ENCODE data around the gene ZNF385B.
"Not testable (repeated sequence)": the region's sequence is repeated elsewhere in the genome, so short reads cannot be mapped to it uniquely, and the experiment has no call there.

ZNF385B gene

GRCh38 chr2:179800776-179801175, 60.6 kb downstream of the ZNF385B start:
- no peak for DNase-seq

DNA sequence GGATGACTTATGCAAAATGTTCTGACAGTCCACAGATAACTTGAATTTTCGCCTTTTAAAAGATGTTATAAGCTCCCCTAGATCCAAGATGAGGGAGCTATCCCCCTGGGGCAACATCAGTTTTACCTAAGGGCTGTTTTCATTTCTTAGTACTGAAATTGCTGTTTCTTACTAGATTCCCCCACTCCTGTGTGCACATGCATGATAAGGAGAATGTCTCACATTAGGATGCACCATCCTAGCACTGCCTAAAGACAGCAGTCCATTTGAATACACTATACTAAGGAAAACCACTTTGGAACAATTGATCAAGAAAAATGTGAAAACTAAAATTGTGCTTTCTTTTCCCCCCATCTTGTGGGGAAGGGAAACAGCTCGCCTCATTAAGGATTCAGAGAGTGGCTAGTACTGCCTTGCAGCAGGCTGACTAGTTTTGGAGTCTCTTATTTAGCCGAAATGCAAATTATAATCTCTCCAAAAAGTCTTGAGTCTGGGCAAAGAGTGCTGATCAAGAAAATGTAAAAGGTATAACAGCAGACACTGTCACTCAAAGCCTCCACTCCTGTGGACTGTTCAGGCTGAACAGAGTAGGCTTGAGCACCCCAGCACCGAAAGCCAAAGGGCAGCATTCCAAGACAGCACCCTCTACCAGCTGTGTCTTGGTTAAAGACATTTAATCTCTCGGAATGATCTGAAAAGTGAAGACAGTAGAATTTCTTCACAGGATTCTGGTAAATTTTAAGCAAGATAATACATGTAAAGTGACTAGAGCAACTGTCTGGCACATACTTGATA, 65.0 kb downstream of the ZNF385B start:
- DNase-seq, result no peak

GRCh38 chr2:179793902-179794301, 67.5 kb downstream of the ZNF385B start:
- DNase-seq, result no peak

DNA sequence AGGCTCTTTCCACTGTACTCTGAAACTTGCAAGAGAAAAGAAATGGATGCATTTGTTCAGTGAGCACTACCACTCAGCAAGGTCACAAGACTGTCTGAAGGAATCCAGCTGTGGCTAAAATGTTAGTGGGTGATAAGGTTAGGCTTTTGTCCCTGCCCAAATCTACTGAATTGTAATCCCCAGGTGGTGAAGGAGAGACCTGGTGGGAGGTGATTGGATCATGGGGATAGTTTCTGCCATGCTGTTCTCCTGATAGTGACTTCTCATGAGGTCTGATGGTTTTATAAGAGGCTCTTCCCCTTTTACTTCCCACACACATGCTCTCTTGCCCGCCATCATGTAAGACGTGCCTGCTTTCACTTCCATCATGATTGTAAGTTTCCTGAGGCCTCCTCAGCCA, 68.2 kb downstream of the ZNF385B start:
- no peak for DNase-seq

- no peak for DNase-seq
Observed at GRCh38 chr2:179790235-179791217, 70.9 kb downstream of the ZNF385B start.

GRCh38 chr2:179788104-179788503, 73.3 kb downstream of the ZNF385B start:
- DNase-seq, result no peak

- no peak for DNase-seq
Observed at GRCh38 chr2:179787601-179788000, 73.8 kb downstream of the ZNF385B start.

DNA sequence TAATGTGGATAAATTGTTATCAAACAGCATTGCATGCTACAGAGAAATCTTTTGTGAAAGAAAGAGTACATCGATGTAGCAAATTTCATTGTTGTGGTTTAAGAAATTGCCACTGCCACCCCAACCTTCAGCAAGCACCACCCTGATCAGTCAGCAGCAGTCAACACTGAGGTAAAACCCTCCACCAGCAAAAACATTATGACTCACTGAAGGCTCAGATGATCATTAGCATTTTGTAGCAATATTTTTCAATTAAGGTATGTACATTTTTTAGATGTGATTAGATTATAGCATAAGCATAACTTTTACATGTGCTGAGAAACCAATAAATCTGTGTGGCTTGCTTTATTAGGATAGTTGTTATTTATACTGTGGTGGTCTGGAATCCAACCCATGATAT, 75.5 kb downstream of the ZNF385B start:
- no peak for DNase-seq

GRCh38 chr2:179782346-179782745, 79.1 kb downstream of the ZNF385B start:
- not testable (repeated sequence) for DNase-seq

- no peak for DNase-seq
Observed at GRCh38 chr2:179773986-179774385, 87.4 kb downstream of the ZNF385B start.

DNA sequence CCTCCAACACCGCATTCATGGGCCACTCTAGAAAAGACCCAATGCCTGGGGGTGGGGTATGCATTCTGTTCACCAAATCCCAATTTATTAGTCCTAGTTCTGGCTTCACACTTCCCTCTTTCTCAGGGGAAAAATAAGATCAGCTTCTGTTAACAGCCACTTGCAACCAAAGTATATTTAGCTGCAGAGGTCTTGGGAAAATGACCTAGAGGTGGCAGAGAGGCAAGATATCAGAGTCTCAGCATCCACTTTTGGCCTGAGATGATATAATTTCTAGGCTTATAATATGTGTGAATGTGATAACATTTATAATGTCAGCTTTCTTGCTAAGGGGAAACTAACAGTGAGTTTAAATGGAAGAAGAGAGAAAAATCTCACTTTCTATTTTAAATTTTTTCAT, 89.1 kb downstream of the ZNF385B start:
- DNase-seq, result no peak

DNA sequence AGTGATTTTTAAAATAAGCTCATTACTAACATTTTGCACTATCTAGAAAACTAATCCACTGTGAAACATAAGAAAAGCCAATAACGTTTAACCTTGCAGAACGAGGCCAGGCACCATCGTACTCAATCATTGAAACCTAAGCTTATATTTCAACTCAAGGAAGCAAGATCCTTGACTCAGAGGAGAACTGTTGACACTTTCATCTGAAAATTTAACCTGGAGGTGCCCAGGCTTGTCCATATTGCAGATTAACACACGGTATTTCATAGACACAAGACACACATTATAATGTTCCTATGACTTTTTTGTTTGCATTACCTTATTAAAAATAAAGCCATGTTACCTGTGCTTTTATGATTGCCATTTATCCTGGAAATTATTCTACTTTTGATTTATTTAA, 89.6 kb downstream of the ZNF385B start:
- DNase-seq, result no peak

GRCh38 chr2:179770029-179770428, 91.4 kb downstream of the ZNF385B start:
- DNase-seq, result no peak

DNA sequence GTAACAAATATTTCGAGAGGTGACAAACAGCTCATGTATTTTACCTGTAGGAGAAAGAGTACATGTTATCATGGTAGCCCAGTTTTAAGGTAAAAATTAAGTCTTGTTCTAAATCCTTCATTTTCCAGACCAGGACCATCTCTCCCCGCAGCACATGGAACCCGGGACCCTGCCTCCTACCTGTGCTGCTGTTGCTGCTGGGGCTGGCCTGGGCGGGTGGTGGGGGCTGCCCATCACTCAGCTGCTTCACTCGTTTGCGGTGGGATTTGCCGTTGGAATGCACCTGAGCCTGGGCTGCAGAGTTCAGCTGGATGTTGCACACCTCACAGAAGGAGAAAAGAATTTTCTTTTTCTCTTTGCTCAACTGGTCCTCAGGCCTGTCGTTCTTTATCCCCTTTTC, 92.1 kb downstream of the ZNF385B start:
- DNase-seq, result no peak

DNA sequence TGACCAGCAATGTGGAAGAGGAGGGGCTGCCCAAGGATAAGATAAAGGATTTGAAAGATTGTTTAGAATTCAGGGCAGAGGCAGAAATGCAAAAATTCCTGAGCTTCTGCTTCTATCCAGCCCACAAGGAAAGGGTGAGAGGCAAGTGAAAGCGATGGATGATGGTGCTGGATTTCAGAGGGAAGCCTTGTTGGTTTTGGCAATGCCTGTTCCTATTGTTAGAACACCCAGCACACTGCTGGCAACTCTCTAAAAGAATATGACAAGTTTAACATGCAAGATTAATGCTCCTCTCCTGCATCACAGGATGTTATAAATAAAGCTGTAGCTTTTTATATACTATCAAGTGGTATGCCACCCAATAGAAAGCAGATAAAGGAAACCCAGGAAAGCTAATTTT, 92.6 kb downstream of the ZNF385B start:
- DNase-seq, result no peak

DNA sequence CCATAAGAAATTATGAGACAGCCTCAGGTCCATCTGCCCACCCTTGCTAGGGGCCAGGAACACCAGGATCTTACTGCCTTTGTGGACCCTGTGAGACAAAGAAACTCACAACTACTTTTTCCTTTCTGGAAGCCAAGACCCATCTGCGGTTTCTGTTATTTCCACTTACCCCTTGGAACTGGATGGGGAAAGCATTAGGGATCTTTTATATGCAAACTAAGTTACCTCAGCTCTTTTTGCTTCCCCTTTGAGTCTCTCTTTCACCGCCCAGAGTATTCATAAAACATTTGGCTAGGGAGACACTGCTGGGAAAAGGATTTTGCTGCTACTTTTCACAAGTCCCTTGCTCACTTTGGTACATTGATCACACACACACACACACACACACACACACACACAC, 95.7 kb downstream of the ZNF385B start:
- DNase-seq, result no peak

DNA sequence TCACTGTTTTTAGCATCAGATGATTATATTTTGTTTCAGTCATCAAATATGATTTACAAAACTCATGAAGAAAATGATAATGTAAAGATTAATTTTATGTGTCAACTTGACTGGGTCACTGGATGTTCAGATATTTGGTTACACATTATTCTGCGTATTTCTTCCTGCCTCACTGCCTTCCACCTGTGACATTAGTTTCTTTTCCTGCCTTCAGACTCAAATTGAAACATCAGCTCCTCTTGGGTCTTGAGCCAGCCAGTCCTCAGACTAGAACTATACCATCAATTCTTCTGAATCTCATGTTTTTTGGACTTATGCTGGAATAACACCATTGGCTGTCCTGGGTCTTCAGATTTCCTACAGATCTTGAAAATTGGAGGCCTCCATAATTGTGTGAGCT, 96.7 kb downstream of the ZNF385B start:
- DNase-seq, result no peak

DNA sequence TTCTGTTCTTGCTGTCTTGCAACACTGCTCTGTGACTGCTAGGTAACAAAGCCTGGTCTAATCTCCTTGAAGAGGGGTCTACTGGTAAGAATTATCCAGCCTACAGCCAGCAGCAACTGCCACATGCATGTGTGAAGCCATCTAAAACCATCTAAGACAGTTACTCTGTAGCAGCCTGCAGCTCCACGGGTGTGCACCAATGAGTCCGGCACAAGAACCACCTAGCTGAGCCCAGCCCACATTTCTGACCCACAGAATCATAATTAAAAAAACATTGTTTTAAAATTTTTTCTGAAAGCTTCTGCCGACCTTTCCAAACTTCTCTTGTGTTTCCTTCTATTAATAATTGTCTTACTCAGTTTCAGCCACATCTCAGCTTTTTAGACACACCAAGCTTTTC, 102.8 kb downstream of the ZNF385B start:
- no peak for DNase-seq

- DNase-seq, result no peak
Observed at GRCh38 chr2:179751163-179751809, 110.1 kb downstream of the ZNF385B start.

DNA sequence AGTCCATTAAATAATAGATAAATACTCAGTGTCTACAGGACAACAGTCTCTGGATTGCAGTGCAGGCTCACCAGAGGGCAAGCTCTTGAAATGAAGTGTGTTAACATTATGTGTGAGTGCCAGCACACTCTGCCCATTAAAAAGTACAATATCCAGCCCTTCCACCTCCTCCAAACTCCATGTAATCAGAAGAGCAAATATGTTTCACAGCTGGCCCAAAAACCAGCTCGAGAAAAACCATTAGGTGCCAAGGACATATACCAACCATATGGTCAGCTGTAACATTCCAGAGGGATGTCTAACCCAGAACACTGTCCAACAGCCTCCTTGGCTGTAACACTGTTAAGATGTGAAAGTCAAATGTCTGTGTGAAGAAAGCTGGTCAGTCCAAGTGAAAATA, 112.2 kb downstream of the ZNF385B start:
- no peak for DNase-seq

GRCh38 chr2:179746981-179747380, 114.4 kb downstream of the ZNF385B start:
- no peak for DNase-seq

GRCh38 chr2:179745635-179746256, 115.7 kb downstream of the ZNF385B start:
- no peak for DNase-seq

- DNase-seq, result no peak
Observed at GRCh38 chr2:179744401-179744800, 117.0 kb downstream of the ZNF385B start.

All from NCI-H1092 (cell line).